ENCODE data around the gene ALDH18A1.

- TF ChIP-seq CTCF (IDR thresholded peaks at IDR 0.05; ENCODE audit: low read depth, low read length) (peak; percentile 24), EZH2phosphoT487 (IDR thresholded peaks at IDR 0.05; ENCODE audit: low read depth) (no peak)
These were observed 32.1 kb upstream of the ALDH18A1 start for GRCh38 chr10:95688648-95689047.
